Fibroblast of lung (primary cell): ENCODE measurements around the gene GCSH.

Experiments used
- EZH2 ChIP-seq: IDR thresholded peaks from 2 replicates; pipeline ENCODE4 v1.5.1; 2012; ENCODE audit warnings: low read length, control low read depth, mild to moderate bottlenecking; ENCODE audit errors: missing control alignments
- TF ChIP-seq, protein P1 (sequence below), 2 donors: IDR thresholded peaks in 1 of 2; conservative IDR thresholded peaks in 1 of 2; 1 replicate in 1 of 2; 2 replicates in 1 of 2; pipeline ENCODE4 v1.5.1; 2011 to 2012; ENCODE audit warnings: low read length in 2 of 2, control low read depth in 1 of 2, inconsistent platforms in 1 of 2, low read depth in 1 of 2, mild to moderate bottlenecking in 1 of 2

DNA sequence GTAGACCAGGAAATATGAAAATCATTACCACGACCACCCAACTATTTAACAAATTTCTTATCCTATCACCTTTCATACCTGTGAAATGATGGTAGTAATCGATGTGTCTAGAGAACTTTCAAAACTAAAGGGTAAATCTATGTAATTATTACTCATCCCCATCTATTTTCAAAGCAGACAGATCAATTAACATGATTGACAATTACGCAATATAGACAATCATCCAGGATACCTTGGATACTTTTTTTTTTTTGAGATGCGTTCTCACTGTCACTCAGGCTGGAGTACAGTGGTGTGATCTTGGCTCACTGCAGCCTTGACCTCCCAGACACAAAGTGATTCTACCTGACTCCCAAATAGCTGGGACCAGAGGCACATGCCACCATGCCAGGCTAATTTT, 15.2 kb downstream of the GCSH start:
- TF ChIP-seq, protein P1, sequence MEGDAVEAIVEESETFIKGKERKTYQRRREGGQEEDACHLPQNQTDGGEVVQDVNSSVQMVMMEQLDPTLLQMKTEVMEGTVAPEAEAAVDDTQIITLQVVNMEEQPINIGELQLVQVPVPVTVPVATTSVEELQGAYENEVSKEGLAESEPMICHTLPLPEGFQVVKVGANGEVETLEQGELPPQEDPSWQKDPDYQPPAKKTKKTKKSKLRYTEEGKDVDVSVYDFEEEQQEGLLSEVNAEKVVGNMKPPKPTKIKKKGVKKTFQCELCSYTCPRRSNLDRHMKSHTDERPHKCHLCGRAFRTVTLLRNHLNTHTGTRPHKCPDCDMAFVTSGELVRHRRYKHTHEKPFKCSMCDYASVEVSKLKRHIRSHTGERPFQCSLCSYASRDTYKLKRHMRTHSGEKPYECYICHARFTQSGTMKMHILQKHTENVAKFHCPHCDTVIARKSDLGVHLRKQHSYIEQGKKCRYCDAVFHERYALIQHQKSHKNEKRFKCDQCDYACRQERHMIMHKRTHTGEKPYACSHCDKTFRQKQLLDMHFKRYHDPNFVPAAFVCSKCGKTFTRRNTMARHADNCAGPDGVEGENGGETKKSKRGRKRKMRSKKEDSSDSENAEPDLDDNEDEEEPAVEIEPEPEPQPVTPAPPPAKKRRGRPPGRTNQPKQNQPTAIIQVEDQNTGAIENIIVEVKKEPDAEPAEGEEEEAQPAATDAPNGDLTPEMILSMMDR (conservative IDR thresholded peaks at IDR 0.05 in 1 of 2, IDR thresholded peaks at IDR 0.05 in 1 of 2; ENCODE audit: low read depth in 1 of 2, low read length in 2 of 2): no peak
- no peak for TF ChIP-seq EZH2
